ENCODE data around the gene KRTAP10-10.
"Not testable (repeated sequence)": the region's sequence is repeated elsewhere in the genome, so short reads cannot be mapped to it uniquely, and the experiment has no call there.

KRTAP10-10 gene

DNA sequence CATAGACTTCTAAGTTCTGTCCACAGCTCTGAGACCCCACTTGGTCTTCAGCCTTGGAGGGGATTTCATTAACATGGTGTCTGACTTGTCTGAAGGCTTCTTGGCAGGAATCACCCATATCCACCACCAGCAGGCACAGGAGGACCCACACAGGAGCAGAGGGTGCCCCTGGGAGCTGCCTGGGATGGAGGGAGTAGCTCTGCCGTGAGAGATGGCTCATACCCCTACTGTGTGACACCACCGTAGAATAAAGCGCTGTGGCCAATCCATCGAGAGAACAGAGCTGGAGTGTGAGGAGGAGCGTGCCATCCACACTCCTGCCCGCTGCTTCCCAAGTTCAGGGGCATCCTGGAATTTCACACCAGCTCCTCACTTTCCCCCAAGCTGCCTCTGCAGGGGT is 47.9 kb downstream of the KRTAP10-10 start:
- H3K27me3 ChIP-seq (ENCODE audit: insufficient read depth, low read length); H3K4me1 ChIP-seq (ENCODE audit: control insufficient read depth in 1 of 2, insufficient read depth in 2 of 2, low read length in 2 of 2); H4K91ac ChIP-seq (ENCODE audit: low read depth, low read length); H3K18ac ChIP-seq (ENCODE audit: low read length); H2BK120ac ChIP-seq (ENCODE audit: insufficient read depth, low read length, poor library complexity); H2BK5ac ChIP-seq (ENCODE audit: low read depth, low read length, poor library complexity); DNase-seq; H3K9me3 ChIP-seq (ENCODE audit: insufficient read depth, low read depth, low read length); H3K14ac ChIP-seq (ENCODE audit: low read length); H3K79me2 ChIP-seq (ENCODE audit: control insufficient read depth, insufficient read depth, low read length, poor library complexity); H3K4me2 ChIP-seq (ENCODE audit: low read length); H3K23ac ChIP-seq (ENCODE audit: low read length); H3K36me3 ChIP-seq (ENCODE audit: control insufficient read depth in 1 of 2, insufficient read depth in 2 of 2, low read length in 2 of 2); H4K8ac ChIP-seq (ENCODE audit: low read depth, low read length); H2AFZ ChIP-seq (ENCODE audit: insufficient read depth, low read length, poor library complexity); H2AK5ac ChIP-seq (ENCODE audit: low read length); H3K4me3 ChIP-seq (ENCODE audit: low read depth, low read length); H4K12ac ChIP-seq (ENCODE audit: low read depth, low read length); H3K9ac ChIP-seq (ENCODE audit: low read length); H2BK12ac ChIP-seq (ENCODE audit: low read length); H3K4ac ChIP-seq (ENCODE audit: low read depth, low read length); H3K27ac ChIP-seq (ENCODE audit: low read depth, low read length); H3K79me1 ChIP-seq (ENCODE audit: low read length): not testable (repeated sequence)
- no CpG with 5 or more reads among the region's 6 CpGs for WGBS (ENCODE audit: extremely low coverage, insufficient coverage, insufficient read length)

- DNase-seq = no peak
- Histone ChIP-seq H3K27ac (ENCODE audit: low read depth, low read length) (no peak overlapping the region), H3K27me3 (ENCODE audit: insufficient read depth, low read length) (no peaks in the 10 kb centered on the region), H3K23ac (ENCODE audit: low read length) (no peak overlapping the region), H2BK12ac (ENCODE audit: low read length) (no peak overlapping the region), H3K4me1 (ENCODE audit: control insufficient read depth in 1 of 2, insufficient read depth in 2 of 2, low read length in 2 of 2) (no peaks in the 10 kb centered on the region), H3K4me2 (ENCODE audit: low read length) (no peak overlapping the region), H2AK5ac (ENCODE audit: low read length) (no peak overlapping the region), H3K36me3 (ENCODE audit: control insufficient read depth in 1 of 2, insufficient read depth in 2 of 2, low read length in 2 of 2) (no peaks in the 10 kb centered on the region), H3K14ac (ENCODE audit: low read length) (no peak overlapping the region), H3K18ac (ENCODE audit: low read length) (no peak overlapping the region), H3K79me2 (ENCODE audit: control insufficient read depth, insufficient read depth, low read length, poor library complexity) (no peaks in the 10 kb centered on the region), H3K79me1 (ENCODE audit: low read length) (no peaks in the 10 kb centered on the region), H3K4ac (ENCODE audit: low read depth, low read length) (no peak overlapping the region), H3K9me3 (ENCODE audit: insufficient read depth, low read depth, low read length) (peaks cover 2% of the 10 kb centered on the region), H3K4me3 (ENCODE audit: low read depth, low read length) (no peak overlapping the region), H3K9ac (ENCODE audit: low read length) (no peak overlapping the region), H4K8ac (ENCODE audit: low read depth, low read length) (no peak overlapping the region), H4K12ac (ENCODE audit: low read depth, low read length) (no peak overlapping the region), H2BK5ac (ENCODE audit: low read depth, low read length, poor library complexity) (no peak overlapping the region), H2AFZ (ENCODE audit: insufficient read depth, low read length, poor library complexity) (no peak overlapping the region), H2BK120ac (ENCODE audit: insufficient read depth, low read length, poor library complexity) (no peak overlapping the region), H4K91ac (ENCODE audit: low read depth, low read length) (no peak overlapping the region)
- no CpG with 5 or more reads among the region's 14 CpGs for WGBS (ENCODE audit: extremely low coverage, insufficient coverage, insufficient read length)
Measured at GRCh38 chr21:44686000-44686781, 49.0 kb downstream of the KRTAP10-10 start.

DNA sequence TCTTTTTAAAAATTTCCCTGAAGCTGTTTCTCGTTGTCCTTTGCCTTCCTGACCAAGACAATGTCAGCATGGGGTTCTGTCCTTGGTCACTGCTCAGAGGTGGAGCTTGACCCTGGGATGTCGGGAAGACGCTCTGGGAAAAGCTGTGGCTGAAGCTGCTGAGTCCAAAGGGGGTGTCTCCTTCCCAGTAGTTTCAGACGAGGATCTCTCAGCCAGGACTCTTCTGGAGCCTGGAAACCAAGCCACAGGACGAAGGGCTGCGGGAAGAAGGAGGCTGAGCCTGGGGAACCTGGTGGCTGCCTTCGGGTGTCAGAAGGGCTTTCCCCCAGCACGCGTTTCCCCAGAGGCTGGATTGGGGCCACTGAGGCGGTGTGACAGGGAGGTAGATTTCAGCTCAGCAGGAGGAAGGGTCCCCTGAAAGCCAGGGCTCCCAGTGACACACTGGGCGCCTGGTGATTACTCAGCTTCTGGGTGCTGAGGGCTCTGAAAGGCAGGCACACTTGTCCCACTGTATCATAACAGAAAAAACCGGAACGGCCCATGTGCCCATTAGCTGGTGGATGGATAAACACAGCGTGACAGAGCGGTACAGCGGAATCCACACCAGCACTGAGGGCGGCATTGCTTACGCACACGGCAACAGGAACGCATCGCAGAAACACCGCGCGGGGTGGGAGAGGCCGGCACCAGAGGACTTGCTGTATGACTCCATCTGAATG is 49.8 kb downstream of the KRTAP10-10 start:
- H2BK12ac ChIP-seq (ENCODE audit: low read length) = no peak overlapping the region

DNA sequence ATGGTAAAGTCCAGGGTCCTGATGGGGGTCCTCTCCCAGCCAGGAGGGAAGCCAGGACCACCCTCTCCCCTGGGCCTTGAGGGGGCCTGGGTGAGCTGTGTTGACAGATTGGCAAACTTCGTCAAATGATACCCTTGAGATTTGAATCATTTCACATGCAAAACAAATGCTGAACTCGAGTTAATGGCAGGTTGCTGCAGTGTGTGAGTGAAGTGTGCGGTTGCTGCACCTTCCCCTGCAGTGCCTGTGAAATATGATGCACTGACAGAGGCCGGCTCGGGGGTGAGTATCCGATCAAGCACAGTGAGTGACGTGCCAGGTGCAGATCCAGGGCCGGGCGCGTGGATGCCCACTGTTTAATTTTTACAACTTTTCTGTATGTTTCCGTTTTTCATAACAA is 50.5 kb downstream of the KRTAP10-10 start:
- no peak overlapping the region for H4K8ac ChIP-seq (ENCODE audit: low read depth, low read length)
- H4K12ac ChIP-seq (ENCODE audit: low read depth, low read length) = no peak overlapping the region
- DNase-seq = no peak
- no peaks in the 10 kb centered on the region for H3K27me3 ChIP-seq (ENCODE audit: insufficient read depth, low read length)
- H3K27ac ChIP-seq (ENCODE audit: low read depth, low read length) = no peak overlapping the region
- H3K18ac ChIP-seq (ENCODE audit: low read length) = no peak overlapping the region
- no peak overlapping the region for H4K91ac ChIP-seq (ENCODE audit: low read depth, low read length)
- WGBS (ENCODE audit: extremely low coverage, insufficient coverage, insufficient read length) = no CpG with 5 or more reads among the region's 11 CpGs
- no peak overlapping the region for H2BK120ac ChIP-seq (ENCODE audit: insufficient read depth, low read length, poor library complexity)
- H3K23ac ChIP-seq (ENCODE audit: low read length) = no peak overlapping the region
- H2BK5ac ChIP-seq (ENCODE audit: low read depth, low read length, poor library complexity) = no peak overlapping the region
- H2AK5ac ChIP-seq (ENCODE audit: low read length) = no peak overlapping the region
- no peak overlapping the region for H3K4me2 ChIP-seq (ENCODE audit: low read length)
- no peaks in the 10 kb centered on the region for H3K79me1 ChIP-seq (ENCODE audit: low read length)
- no peak overlapping the region for H3K14ac ChIP-seq (ENCODE audit: low read length)
- H3K9ac ChIP-seq (ENCODE audit: low read length) = no peak overlapping the region
- H3K79me2 ChIP-seq (ENCODE audit: control insufficient read depth, insufficient read depth, low read length, poor library complexity) = no peaks in the 10 kb centered on the region
- no peak overlapping the region for H2AFZ ChIP-seq (ENCODE audit: insufficient read depth, low read length, poor library complexity)
- H3K4me1 ChIP-seq (ENCODE audit: control insufficient read depth in 1 of 2, insufficient read depth in 2 of 2, low read length in 2 of 2) = no peaks in the 10 kb centered on the region
- no peaks in the 10 kb centered on the region for H3K36me3 ChIP-seq (ENCODE audit: control insufficient read depth in 1 of 2, insufficient read depth in 2 of 2, low read length in 2 of 2)
- no peak overlapping the region for H3K4ac ChIP-seq (ENCODE audit: low read depth, low read length)
- peaks cover 2% of the 10 kb centered on the region for H3K9me3 ChIP-seq (ENCODE audit: insufficient read depth, low read depth, low read length)
- no peak overlapping the region for H2BK12ac ChIP-seq (ENCODE audit: low read length)
- H3K4me3 ChIP-seq (ENCODE audit: low read depth, low read length) = no peak overlapping the region

More for the DNA sequence above, 49.8 kb downstream of the KRTAP10-10 start:
- Histone ChIP-seq H3K9me3 (ENCODE audit: insufficient read depth, low read depth, low read length) (peaks cover 2% of the 10 kb centered on the region), H3K9ac (ENCODE audit: low read length) (no peak overlapping the region), H3K4me1 (ENCODE audit: control insufficient read depth in 1 of 2, insufficient read depth in 2 of 2, low read length in 2 of 2) (no peaks in the 10 kb centered on the region), H2AFZ (ENCODE audit: insufficient read depth, low read length, poor library complexity) (no peak overlapping the region), H2BK5ac (ENCODE audit: low read depth, low read length, poor library complexity) (no peak overlapping the region), H2AK5ac (ENCODE audit: low read length) (no peak overlapping the region), H3K4ac (ENCODE audit: low read depth, low read length) (no peak overlapping the region), H3K79me1 (ENCODE audit: low read length) (no peaks in the 10 kb centered on the region), H2BK120ac (ENCODE audit: insufficient read depth, low read length, poor library complexity) (no peak overlapping the region), H3K4me2 (ENCODE audit: low read length) (no peak overlapping the region), H4K91ac (ENCODE audit: low read depth, low read length) (no peak overlapping the region), H3K27ac (ENCODE audit: low read depth, low read length) (no peak overlapping the region), H3K4me3 (ENCODE audit: low read depth, low read length) (no peak overlapping the region), H3K14ac (ENCODE audit: low read length) (no peak overlapping the region), H3K23ac (ENCODE audit: low read length) (no peak overlapping the region), H3K18ac (ENCODE audit: low read length) (no peak overlapping the region), H3K27me3 (ENCODE audit: insufficient read depth, low read length) (no peaks in the 10 kb centered on the region), H4K12ac (ENCODE audit: low read depth, low read length) (no peak overlapping the region), H4K8ac (ENCODE audit: low read depth, low read length) (no peak overlapping the region), H3K36me3 (ENCODE audit: control insufficient read depth in 1 of 2, insufficient read depth in 2 of 2, low read length in 2 of 2) (no peaks in the 10 kb centered on the region), H3K79me2 (ENCODE audit: control insufficient read depth, insufficient read depth, low read length, poor library complexity) (no peaks in the 10 kb centered on the region)
- no peak for DNase-seq
- WGBS (ENCODE audit: extremely low coverage, insufficient coverage, insufficient read length) = no CpG with 5 or more reads among the region's 25 CpGs

All from trophoblast cell (in vitro differentiated cells and primary cell).